Mucosa of descending colon (tissue), 3 donors: ENCODE measurements around the gene CLTC. TPM values are rescaled to one million over a fixed set of nuclear protein-coding genes. Genes with fewer than 3 reads are reported as not detected.

ENCODE experiments used
- ATAC-seq: fragments of 200-7000 bp; cut with Tn5 transposase; one replicate; pipeline ENCODE4 v1.9.1; 2020; ENCODE audit warnings: mild to moderate bottlenecking, moderate library complexity
- DNase-seq, 3 donors: peaks; one replicate each; pipeline ENCODE4 v3.0.0-alpha.2; 2020
- H3K36me3 ChIP-seq: fragments of 200-600 bp; one replicate; pipeline ENCODE4 v1.8.0; 2021; ENCODE audit warnings: low read depth, mild to moderate bottlenecking
- H3K4me1 ChIP-seq: fragments of 200-600 bp; one replicate; pipeline ENCODE4 v1.8.0; 2021; ENCODE audit warnings: low read depth, mild to moderate bottlenecking
- H3K4me3 ChIP-seq: fragments of 200-600 bp; one replicate; pipeline ENCODE4 v1.8.0; 2021; ENCODE audit warnings: mild to moderate bottlenecking
- H3K9me3 ChIP-seq: fragments of 200-600 bp; one replicate; pipeline ENCODE4 v1.8.0; 2021; ENCODE audit warnings: mild to moderate bottlenecking
- intact Hi-C, 2 donors: fragments of 100-400 bp; cut with DNase I in 1 of 2; cut with micrococcal nuclease in 1 of 2; formaldehyde crosslinking; loops; one replicate each; pipeline versions ENCODE4 v1.11.0 to v1.11.1; 2022; cut with DNase I, micrococcal nuclease
- total RNA-seq, 3 donors: library from RNA; stranded (reverse); fragmentation: NEBNext Ultra II Directional in 2 of 3; extraction: Animal tissue kit (Norgen Biotek cat#: 25700) in 2 of 3; gene quantifications; one replicate each; pipeline versions ENCODE4 v1.2.1 to v1.2.4, GENCODE V29; 2021 to 2023
- TF ChIP-seq, protein P1 (sequence below): fragments of 200-600 bp; IDR thresholded peaks from one replicate; pipeline ENCODE4 v1.8.0; 2022; ENCODE audit warnings: antibody characterized with exemption, mild to moderate bottlenecking
- donor health status: DM: no; HTN: no; CAD: no; lungs with moderate emphysema.
- donor health status: DM: no; HTN: no; CAD: no.
- donor health status: DM: no; HTN: yes; CAD: no.

The CLTC gene
- total RNA-seq, 3 donors from 2014 or later = 264 to 306 (median 286) TPM

DNA sequence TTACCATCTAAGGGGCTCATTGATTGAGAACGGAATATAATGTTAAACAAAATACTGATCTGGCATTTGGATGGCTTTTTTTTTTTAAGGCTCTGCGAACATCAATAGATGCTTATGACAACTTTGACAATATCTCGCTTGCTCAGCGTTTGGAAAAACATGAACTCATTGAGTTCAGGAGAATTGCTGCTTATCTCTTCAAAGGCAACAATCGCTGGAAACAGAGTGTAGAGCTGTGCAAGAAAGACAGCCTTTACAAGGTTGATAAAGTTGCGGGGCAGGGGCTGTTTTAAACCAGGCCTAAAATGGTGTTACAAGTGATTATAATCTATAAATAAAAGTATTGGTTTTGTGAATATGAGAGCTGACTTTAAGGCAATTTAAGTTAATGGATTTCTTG is 65.3 kb downstream of the CLTC start:
- peaks cover 10% of the 10 kb centered on the region for H3K4me1 ChIP-seq
- H3K36me3 ChIP-seq = peaks cover 21% of the 10 kb centered on the region
- ATAC-seq (no peak), DNase-seq (no peak)
- no peaks in the 10 kb centered on the region for H3K9me3 ChIP-seq
- H3K4me3 ChIP-seq = no peak overlapping the region
- intact Hi-C loops = no loop called here
- TF ChIP-seq, protein P1, sequence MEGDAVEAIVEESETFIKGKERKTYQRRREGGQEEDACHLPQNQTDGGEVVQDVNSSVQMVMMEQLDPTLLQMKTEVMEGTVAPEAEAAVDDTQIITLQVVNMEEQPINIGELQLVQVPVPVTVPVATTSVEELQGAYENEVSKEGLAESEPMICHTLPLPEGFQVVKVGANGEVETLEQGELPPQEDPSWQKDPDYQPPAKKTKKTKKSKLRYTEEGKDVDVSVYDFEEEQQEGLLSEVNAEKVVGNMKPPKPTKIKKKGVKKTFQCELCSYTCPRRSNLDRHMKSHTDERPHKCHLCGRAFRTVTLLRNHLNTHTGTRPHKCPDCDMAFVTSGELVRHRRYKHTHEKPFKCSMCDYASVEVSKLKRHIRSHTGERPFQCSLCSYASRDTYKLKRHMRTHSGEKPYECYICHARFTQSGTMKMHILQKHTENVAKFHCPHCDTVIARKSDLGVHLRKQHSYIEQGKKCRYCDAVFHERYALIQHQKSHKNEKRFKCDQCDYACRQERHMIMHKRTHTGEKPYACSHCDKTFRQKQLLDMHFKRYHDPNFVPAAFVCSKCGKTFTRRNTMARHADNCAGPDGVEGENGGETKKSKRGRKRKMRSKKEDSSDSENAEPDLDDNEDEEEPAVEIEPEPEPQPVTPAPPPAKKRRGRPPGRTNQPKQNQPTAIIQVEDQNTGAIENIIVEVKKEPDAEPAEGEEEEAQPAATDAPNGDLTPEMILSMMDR = no peak

- peaks cover 5% of the 10 kb centered on the region for H3K4me1 ChIP-seq
- TF ChIP-seq, protein P1 = no peak
- H3K9me3 ChIP-seq = no peaks in the 10 kb centered on the region
- no peak for DNase-seq
- H3K4me3 ChIP-seq = no peak overlapping the region
- ATAC-seq = no peak
- peaks cover 8% of the 10 kb centered on the region for H3K36me3 ChIP-seq
- intact Hi-C loops = no loop called here
Observed at GRCh38 chr17:59688008-59688407, 68.3 kb downstream of the CLTC start.

DNA sequence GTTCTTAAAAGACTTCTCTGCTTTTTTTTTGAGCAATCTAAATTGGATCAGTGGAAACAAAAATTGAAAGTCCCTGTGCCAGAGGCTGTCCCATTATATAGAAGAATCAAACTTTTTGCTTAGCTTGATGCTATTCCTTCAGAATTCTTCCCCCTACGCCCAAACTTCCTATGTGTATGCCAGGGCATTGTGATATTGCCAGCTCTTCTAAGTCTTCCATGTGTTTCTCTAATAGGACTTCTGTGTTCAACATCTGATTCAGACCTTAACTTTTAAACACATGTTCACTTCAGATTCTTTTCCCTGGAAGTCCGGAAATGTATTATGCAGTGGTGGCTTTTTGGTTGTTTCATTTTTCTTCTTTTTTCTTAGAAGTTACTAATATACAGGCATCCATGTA is 68.8 kb downstream of the CLTC start:
- peaks cover 6% of the 10 kb centered on the region for H3K36me3 ChIP-seq
- no peak for ATAC-seq
- intact Hi-C loops = no loop called here

GRCh38 chr17:59693582-59693981 is 73.9 kb downstream of the CLTC start:
- DNase-seq = no peak
- TF ChIP-seq, protein P1 = no peak
- intact Hi-C loops = no loop called here
- H3K4me3 ChIP-seq = no peak overlapping the region
- H3K9me3 ChIP-seq = no peaks in the 10 kb centered on the region
- H3K4me1 ChIP-seq = peaks cover 7% of the 10 kb centered on the region
- no peaks in the 10 kb centered on the region for H3K36me3 ChIP-seq
- ATAC-seq = no peak

More for the DNA sequence above, 68.8 kb downstream of the CLTC start:
- Histone ChIP-seq H3K4me3 (no peak overlapping the region), H3K4me1 (peaks cover 3% of the 10 kb centered on the region), H3K9me3 (no peaks in the 10 kb centered on the region)
- TF ChIP-seq, protein P1 = no peak
- DNase-seq = no peak

- TF ChIP-seq, protein P1 = no peak
- H3K9me3 ChIP-seq = no peaks in the 10 kb centered on the region
- intact Hi-C loops = no loop called here
- DNase-seq (no peak), ATAC-seq (no peak)
- peaks cover 7% of the 10 kb centered on the region for H3K4me1 ChIP-seq
- H3K4me3 ChIP-seq = no peak overlapping the region
- H3K36me3 ChIP-seq = no peaks in the 10 kb centered on the region
Observed at GRCh38 chr17:59694344-59694743, 74.6 kb downstream of the CLTC start.
